Suprapubic skin (tissue), 4 donors: ENCODE measurements around the gene RFFL.

Experiments
- EP300 ChIP-seq: sonication (generic); formaldehyde crosslinking; IDR thresholded peaks from one replicate; pipeline ENCODE4 v1.6.1; 2017; ENCODE audit warnings: antibody characterized with exemption
- POLR2A ChIP-seq, 2 donors: fragments of 450-650 bp; IDR thresholded peaks; one replicate each; pipeline ENCODE4 v1.6.1; 2017; ENCODE audit warnings: antibody characterized with exemption in 2 of 2, mild to moderate bottlenecking in 2 of 2, moderate library complexity in 2 of 2
- POLR2AphosphoS5 ChIP-seq, 3 donors: sonication (generic); formaldehyde crosslinking; IDR thresholded peaks; one replicate each; pipeline ENCODE4 v1.6.1; 2017; ENCODE audit warnings: antibody characterized with exemption in 3 of 3
- TF ChIP-seq, protein P1 (sequence below), 2 donors: fragments of 200-600 bp in 1 of 2; fragments of 450-650 bp in 1 of 2; sonication (generic) in 1 of 2; IDR thresholded peaks; one replicate each; pipeline ENCODE4 v1.5.1; 2016 to 2019; ENCODE audit warnings: antibody characterized with exemption in 2 of 2, mild to moderate bottlenecking in 1 of 2, moderate library complexity in 1 of 2

DNA sequence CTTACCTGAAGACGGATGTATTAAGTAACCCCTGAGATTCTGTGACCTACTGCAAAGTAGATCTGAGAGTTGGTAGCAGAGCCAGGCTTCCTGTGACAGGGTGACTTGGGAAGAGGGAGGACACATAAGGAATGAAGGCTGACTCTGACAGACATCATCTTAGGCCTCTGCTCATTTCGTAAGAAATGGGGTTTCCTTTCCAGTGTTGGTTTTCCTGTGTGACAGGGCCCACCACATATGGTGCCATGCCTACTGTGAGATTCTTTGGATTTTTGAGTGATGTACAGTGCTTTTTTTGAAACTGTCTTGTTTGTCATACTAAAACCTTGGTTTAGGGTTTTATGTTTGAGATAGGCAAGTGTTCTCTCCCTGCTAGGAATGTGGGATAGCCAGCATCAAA, 70.5 kb downstream of the RFFL start:
- no peak for TF ChIP-seq POLR2A (IDR thresholded peaks at IDR 0.05)
- TF ChIP-seq, protein P1, sequence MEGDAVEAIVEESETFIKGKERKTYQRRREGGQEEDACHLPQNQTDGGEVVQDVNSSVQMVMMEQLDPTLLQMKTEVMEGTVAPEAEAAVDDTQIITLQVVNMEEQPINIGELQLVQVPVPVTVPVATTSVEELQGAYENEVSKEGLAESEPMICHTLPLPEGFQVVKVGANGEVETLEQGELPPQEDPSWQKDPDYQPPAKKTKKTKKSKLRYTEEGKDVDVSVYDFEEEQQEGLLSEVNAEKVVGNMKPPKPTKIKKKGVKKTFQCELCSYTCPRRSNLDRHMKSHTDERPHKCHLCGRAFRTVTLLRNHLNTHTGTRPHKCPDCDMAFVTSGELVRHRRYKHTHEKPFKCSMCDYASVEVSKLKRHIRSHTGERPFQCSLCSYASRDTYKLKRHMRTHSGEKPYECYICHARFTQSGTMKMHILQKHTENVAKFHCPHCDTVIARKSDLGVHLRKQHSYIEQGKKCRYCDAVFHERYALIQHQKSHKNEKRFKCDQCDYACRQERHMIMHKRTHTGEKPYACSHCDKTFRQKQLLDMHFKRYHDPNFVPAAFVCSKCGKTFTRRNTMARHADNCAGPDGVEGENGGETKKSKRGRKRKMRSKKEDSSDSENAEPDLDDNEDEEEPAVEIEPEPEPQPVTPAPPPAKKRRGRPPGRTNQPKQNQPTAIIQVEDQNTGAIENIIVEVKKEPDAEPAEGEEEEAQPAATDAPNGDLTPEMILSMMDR (IDR thresholded peaks at IDR 0.05), result no peak
- TF ChIP-seq EP300, result no peak
- TF ChIP-seq POLR2AphosphoS5 (IDR thresholded peaks at IDR 0.05), result no peak
